ENCODE results near the gene ALDH1L1. TPM values are rescaled to one million over a fixed set of nuclear protein-coding genes. Genes with fewer than 3 reads are reported as not detected.

The ALDH1L1 gene
- total RNA-seq, 1 experiment from 2014 or later = 0.41 TPM

GRCh38 chr3:126152901-126153694, 27.3 kb downstream of the ALDH1L1 start:
- no peak overlapping the region for H3K4me3 Mint-ChIP-seq (ENCODE audit: unreplicated experiment)
- intact Hi-C loops (cut with micrococcal nuclease; ENCODE audit: unreplicated experiment) = no loop called here
- peaks cover 3% of the 10 kb centered on the region for H3K27me3 Mint-ChIP-seq (ENCODE audit: insufficient read depth, unreplicated experiment)
- H3K9me3 Mint-ChIP-seq (ENCODE audit: unreplicated experiment) = peaks cover 9% of the 10 kb centered on the region
- no TSS peak for BruUV-seq (replicated peaks)
- no peak for DNase-seq
- CTCF ChIA-PET = no interaction called here
- Histone ChIP-seq H3K27me3 (replicated peaks; ENCODE audit: control insufficient read depth, insufficient read depth, low read length) (no peaks in the 10 kb centered on the region), H3K9me3 (no peaks in the 10 kb centered on the region; the same call in 1 of the 2 replicates), H3K36me3 (ENCODE audit: control insufficient read depth, insufficient read depth, low read length) (no peaks in the 10 kb centered on the region), H3K4me3 (ENCODE audit: low read depth, low read length) (no peak overlapping the region), H3K4me1 (no peaks in the 10 kb centered on the region)
- no peaks in the 10 kb centered on the region for H3K4me1 Mint-ChIP-seq (ENCODE audit: low read depth, unreplicated experiment)
- POLR2A ChIA-PET = no interaction called here
- H3K36me3 Mint-ChIP-seq (ENCODE audit: insufficient read depth, unreplicated experiment) = no peaks in the 10 kb centered on the region
- TF ChIP-seq, protein P1, sequence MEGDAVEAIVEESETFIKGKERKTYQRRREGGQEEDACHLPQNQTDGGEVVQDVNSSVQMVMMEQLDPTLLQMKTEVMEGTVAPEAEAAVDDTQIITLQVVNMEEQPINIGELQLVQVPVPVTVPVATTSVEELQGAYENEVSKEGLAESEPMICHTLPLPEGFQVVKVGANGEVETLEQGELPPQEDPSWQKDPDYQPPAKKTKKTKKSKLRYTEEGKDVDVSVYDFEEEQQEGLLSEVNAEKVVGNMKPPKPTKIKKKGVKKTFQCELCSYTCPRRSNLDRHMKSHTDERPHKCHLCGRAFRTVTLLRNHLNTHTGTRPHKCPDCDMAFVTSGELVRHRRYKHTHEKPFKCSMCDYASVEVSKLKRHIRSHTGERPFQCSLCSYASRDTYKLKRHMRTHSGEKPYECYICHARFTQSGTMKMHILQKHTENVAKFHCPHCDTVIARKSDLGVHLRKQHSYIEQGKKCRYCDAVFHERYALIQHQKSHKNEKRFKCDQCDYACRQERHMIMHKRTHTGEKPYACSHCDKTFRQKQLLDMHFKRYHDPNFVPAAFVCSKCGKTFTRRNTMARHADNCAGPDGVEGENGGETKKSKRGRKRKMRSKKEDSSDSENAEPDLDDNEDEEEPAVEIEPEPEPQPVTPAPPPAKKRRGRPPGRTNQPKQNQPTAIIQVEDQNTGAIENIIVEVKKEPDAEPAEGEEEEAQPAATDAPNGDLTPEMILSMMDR (IDR thresholded peaks at IDR 0.05; ENCODE audit: insufficient read depth in 1 of 2, low read depth in 1 of 2, low read length in 1 of 2, severe bottlenecking in 1 of 2, unreplicated experiment in 1 of 2) = no peak
- no peak overlapping the region for H3K27ac Mint-ChIP-seq (ENCODE audit: unreplicated experiment)

DNA sequence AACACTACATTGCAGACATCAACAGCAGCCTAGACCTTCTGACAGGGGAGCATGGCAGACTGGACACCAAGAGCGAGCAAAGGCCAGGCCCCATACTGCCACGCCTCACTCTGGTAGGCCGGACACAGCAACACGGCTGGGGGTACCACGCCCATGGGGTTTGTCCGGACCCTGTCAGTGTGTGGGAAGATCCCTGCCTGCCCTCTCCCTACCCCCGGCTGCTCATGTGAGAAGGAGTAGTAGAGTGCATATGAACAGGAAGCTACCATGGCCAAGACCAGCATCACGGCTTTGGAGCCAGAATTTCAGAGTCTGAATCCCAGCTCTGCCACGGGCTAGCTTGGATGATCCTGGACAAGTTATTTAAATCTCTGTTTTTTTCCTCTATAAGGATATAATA, 27.9 kb downstream of the ALDH1L1 start:
- DNase-seq = no peak
- H3K4me1 ChIP-seq = no peaks in the 10 kb centered on the region
- CTCF ChIA-PET = no interaction called here
- no peak overlapping the region for H3K27ac Mint-ChIP-seq (ENCODE audit: unreplicated experiment)
- no peaks in the 10 kb centered on the region for H3K4me1 Mint-ChIP-seq (ENCODE audit: low read depth, unreplicated experiment)
- H3K4me3 ChIP-seq (ENCODE audit: low read depth, low read length) = no peak overlapping the region
- POLR2A ChIA-PET = no interaction called here
- no peaks in the 10 kb centered on the region for H3K36me3 Mint-ChIP-seq (ENCODE audit: insufficient read depth, unreplicated experiment)
- intact Hi-C loops (cut with micrococcal nuclease; ENCODE audit: unreplicated experiment) = no loop called here
- H3K36me3 ChIP-seq (ENCODE audit: control insufficient read depth, insufficient read depth, low read length) = no peaks in the 10 kb centered on the region
- H3K9me3 Mint-ChIP-seq (ENCODE audit: unreplicated experiment) = peaks cover 9% of the 10 kb centered on the region
- TF ChIP-seq, protein P1 (IDR thresholded peaks at IDR 0.05; ENCODE audit: insufficient read depth in 1 of 2, low read depth in 1 of 2, low read length in 1 of 2, severe bottlenecking in 1 of 2, unreplicated experiment in 1 of 2) = no peak
- peaks cover 3% of the 10 kb centered on the region for H3K27me3 Mint-ChIP-seq (ENCODE audit: insufficient read depth, unreplicated experiment)
- no TSS peak for BruUV-seq (replicated peaks)
- no peak overlapping the region for H3K4me3 Mint-ChIP-seq (ENCODE audit: unreplicated experiment)
- H3K27me3 ChIP-seq (replicated peaks; ENCODE audit: control insufficient read depth, insufficient read depth, low read length) = no peaks in the 10 kb centered on the region
- no peaks in the 10 kb centered on the region; the same call in 1 of the 2 replicates for H3K9me3 ChIP-seq

DNA sequence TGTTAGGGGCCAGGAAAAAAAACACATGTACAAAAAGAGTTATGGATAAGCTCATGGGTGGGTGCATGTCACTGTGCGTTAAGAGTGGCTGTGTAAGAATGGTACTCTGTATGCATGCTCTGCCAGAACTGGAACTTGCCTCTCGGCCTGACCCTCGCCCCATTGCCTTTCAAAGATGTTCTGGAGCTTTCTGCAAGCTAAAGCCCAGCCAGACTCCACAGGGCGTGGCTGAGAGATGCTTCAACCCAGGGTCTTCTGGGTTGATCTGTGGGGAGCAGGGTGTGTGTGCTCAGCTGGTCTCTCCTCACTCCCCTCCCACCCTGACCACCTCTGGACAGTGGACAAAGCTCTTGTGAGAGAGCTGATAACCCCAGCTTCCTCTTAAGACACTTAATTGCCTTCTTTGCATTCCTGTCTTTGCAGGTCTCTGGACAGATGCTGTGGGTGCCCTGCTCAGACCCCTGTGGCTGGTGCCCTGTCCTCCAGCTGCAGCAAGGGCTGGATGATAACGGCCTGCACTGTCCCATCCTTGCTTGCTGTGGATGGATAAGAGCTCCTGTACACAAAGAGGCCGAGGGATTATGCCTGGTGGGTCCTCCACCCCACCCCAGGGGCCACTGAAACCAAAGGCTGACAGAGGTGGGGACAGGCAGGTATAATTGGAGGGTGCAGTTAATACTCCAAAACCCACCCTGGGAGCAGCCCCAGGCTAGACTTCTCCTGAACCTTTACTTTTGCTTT, 28.7 kb downstream of the ALDH1L1 start:
- H3K36me3 ChIP-seq (ENCODE audit: control insufficient read depth, insufficient read depth, low read length) = no peaks in the 10 kb centered on the region
- Mint-ChIP-seq H3K27ac (ENCODE audit: unreplicated experiment) (no peak overlapping the region), H3K27me3 (ENCODE audit: insufficient read depth, unreplicated experiment) (peaks cover 3% of the 10 kb centered on the region), H3K9me3 (ENCODE audit: unreplicated experiment) (peaks cover 9% of the 10 kb centered on the region), H3K4me1 (ENCODE audit: low read depth, unreplicated experiment) (no peaks in the 10 kb centered on the region), H3K36me3 (ENCODE audit: insufficient read depth, unreplicated experiment) (no peaks in the 10 kb centered on the region), H3K4me3 (ENCODE audit: unreplicated experiment) (no peak overlapping the region)
- no peaks in the 10 kb centered on the region; the same call in 1 of the 2 replicates for H3K9me3 ChIP-seq
- BruUV-seq (replicated peaks) = no TSS peak
- CTCF ChIA-PET = no interaction called here
- no peaks in the 10 kb centered on the region for H3K4me1 ChIP-seq
- H3K27me3 ChIP-seq (replicated peaks; ENCODE audit: control insufficient read depth, insufficient read depth, low read length) = no peaks in the 10 kb centered on the region
- TF ChIP-seq, protein P1 (IDR thresholded peaks at IDR 0.05; ENCODE audit: insufficient read depth in 1 of 2, low read depth in 1 of 2, low read length in 1 of 2, severe bottlenecking in 1 of 2, unreplicated experiment in 1 of 2) = no peak
- POLR2A ChIA-PET = no interaction called here
- DNase-seq = no peak
- intact Hi-C loops (cut with micrococcal nuclease; ENCODE audit: unreplicated experiment) = no loop called here
- no peak overlapping the region for H3K4me3 ChIP-seq (ENCODE audit: low read depth, low read length)

Measured in Caco-2 (cell line).